IPS-18c (cell line): ENCODE data around the gene RBM6.
"Not testable (repeated sequence)": the region's sequence is repeated elsewhere in the genome, so short reads cannot be mapped to it uniquely, and the experiment has no call there.

ENCODE experiments used
- H3K4me3 ChIP-seq: 2 replicates; pipeline ENCODE4 v1.7.0; 2013; ENCODE audit warnings: low read depth, mild to moderate bottlenecking, low read length, moderate library complexity; ENCODE audit not compliant: insufficient read depth
- H3K9me3 ChIP-seq: one replicate; pipeline ENCODE4 v1.6.1; 2013; ENCODE audit warnings: mild to moderate bottlenecking, low read length, moderate library complexity; ENCODE audit not compliant: control insufficient read depth, insufficient read depth

RBM6 gene

DNA sequence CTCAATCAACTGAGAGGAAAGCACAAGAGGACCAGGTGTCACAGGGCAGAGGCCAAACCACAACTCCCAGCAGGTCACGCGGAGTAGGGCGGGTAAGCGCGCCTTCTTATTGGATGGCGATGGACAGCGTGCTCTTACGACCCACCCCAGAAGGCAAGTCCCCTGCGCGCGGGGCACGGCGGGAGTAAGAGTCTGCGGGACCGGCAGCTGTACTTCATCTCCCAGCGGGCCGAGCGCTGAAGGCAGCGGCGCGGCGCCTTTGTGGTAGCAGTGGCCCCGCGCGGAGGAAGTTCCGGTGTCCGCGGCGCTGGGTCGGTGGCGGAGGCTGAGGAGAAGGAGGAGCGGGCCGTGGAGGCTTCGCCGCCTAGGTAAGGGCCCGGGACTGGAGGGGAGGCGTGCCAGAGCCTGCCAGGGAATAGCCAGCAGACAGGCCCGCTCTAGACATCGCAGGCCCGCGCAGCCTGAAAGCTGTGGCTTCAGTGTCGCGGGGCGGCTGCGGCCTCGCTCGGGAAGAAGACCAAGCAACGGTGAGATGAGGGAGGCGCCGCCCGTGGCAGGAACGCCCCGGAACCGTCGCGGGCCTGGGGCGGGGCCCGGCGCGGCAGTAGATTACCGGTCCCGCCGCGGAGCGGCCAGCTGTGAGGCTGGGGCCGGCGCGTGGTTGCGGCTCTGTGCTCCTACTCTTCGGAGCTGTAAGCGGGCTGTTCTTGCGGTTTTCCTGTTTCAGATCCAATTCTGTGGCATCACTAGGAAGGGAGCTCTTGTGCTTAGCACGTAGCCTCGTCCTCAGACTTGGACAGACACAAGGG lies at the start of gene RBM6:
Gene RBM6 (plus strand): TSS at position 293 of the 809 bp plus-strand sequence. CDS start 22,492 bp downstream, outside the sequence.
- H3K9me3 ChIP-seq, result no peaks in the 10 kb centered on the region
- H3K4me3 ChIP-seq, result peak within 1 kb of the TSS; percentile 94

DNA sequence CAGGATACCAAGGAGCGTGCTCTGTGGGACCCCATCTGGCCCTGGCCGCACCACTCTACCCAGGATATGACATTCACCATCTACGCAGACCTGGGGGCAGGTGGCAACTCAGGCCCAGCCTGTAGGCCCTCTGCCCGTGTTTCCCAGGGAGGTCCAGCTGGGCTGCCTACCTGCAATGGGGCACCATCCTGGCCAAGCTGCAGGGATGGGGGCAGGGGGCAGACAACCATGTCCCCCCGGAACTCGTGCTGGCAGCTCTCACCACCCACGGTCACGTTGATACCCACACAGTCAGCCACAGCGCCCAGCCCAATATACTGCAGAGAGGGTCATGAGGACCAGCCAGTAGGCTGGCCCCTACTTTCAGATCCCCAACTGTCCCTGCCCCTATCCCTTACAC lies 44.2 kb upstream of the RBM6 start:
- H3K9me3 ChIP-seq, result no peaks in the 10 kb centered on the region
- no peak overlapping the region for H3K4me3 ChIP-seq

DNA sequence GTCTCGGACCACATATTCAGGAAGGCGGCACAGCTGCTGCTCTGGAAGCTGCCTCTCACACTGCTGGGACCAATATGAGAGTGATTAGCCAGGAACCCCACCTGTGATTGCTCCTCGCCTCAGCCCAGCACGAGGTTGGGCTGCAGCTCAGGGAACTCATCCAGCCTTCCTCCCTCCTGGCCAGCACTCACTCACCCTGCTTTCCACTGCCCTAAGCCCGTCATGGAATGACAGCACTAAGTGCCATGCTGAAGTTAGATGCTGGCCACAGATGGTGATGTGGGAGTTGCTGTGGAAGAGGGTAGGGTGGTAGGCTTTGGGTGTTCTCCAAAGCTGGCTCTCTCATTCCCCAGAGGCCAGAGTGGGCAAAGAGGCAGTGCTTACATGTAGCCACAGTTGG lies 43.6 kb upstream of the RBM6 start:
- Histone ChIP-seq H3K4me3 (no peak overlapping the region), H3K9me3 (no peaks in the 10 kb centered on the region)

DNA sequence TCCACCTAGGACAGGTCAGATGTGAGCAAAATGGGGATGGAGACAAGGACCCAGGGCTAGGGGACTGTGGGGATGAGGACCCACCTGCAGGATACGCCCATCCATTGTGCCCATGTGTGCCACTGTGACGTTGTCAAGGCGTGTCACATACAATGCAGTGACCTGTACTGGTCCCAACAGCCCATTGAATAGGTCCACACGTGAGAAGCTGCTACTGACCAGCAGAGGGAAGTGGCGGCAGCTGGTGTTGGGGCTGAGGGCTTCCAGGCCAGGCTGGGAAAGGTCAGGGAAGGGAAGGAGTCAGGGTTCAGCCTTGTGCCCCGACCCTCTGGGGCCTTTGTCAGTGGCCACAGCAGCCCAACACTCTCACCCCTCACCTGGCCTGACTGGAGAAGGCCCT lies 41.0 kb upstream of the RBM6 start:
- no peak overlapping the region for H3K4me3 ChIP-seq
- no peaks in the 10 kb centered on the region for H3K9me3 ChIP-seq

DNA sequence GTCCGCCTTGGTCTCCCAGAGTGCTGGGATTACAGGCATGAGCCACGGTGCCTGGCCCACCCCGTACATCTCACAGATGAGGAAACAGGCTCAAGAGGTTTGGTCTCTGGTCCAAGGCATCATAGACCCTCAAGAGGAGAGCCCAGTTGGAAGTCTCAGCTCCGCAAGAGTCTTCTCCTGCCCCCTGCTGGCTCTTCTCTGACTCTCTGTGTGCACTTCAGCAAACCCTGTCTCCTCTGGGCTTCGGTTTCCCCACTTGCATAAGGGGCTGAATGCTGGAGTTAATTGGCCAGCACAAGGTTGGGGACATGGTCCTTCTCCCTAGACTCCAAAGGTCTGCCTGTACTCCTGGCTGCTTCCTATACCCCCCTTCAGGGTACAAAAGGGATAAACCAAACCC lies 40.1 kb upstream of the RBM6 start:
- Histone ChIP-seq H3K9me3 (no peaks in the 10 kb centered on the region), H3K4me3 (no peak overlapping the region)

- Histone ChIP-seq H3K4me3 (no peak overlapping the region), H3K9me3 (no peaks in the 10 kb centered on the region)
These were observed 39.3 kb upstream of the RBM6 start for GRCh38 chr3:49900491-49901153.

DNA sequence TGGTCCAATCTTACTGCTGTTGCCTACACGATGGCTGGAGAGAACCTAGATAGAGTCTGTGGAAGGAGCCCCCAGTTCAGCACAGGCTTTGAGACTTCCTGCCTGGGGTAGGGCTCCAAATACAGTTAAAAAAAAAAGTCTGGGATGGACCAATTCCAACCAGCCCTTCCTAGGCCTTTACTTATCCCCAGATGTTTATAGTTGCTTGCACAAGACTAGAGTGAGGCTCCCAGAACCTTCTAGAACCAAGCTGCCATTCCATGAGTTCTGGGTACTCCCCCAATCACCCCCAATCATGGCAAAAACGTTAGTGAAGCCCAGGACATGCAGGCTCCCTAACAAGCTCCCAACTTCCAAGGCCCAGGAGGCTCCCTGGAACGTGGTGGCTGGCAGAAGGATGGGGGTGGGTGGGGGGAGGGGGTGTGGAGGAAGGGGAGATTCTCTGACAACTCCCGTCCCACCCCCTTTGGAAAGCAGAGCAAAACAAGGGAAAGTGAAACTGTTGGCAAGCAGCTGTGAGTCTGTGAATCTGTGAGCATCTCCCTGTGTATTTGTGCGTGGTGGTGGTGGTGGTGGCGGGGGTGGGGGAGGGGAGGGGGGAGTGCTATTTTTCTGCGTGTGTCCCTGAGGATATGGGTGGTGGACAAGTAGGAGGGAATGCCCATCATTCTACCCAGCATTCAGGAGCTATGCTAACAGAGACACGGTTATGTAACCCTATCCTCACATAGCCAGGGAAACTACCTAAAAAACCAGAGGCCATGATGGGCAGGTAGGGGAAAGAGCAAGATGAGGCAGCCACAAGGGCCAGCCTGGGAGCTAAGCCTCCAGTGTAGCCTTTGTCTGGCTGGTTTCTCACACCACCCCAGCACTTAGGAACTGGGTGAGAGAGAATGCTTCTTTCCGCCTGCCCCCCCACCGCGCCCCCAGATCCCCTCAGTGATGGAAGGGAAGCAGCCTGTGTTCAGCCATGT lies 38.3 kb upstream of the RBM6 start:
- no peak overlapping the region for H3K4me3 ChIP-seq
- no peaks in the 10 kb centered on the region for H3K9me3 ChIP-seq

GRCh38 chr3:49902511-49903345 lies 37.2 kb upstream of the RBM6 start:
- Histone ChIP-seq H3K4me3 (no peak overlapping the region), H3K9me3 (no peaks in the 10 kb centered on the region)

GRCh38 chr3:49903451-49904424 lies 36.2 kb upstream of the RBM6 start, which contains the start of gene MST1R:
TSS of gene MST1R (minus strand) at chr3:49903873. CDS start at chr3:49903609, 264 bp downstream.
- peak within 1 kb of the TSS; percentile 34; the same call in 1 of the 2 replicates for H3K4me3 ChIP-seq
- H3K9me3 ChIP-seq, result no peaks in the 10 kb centered on the region

DNA sequence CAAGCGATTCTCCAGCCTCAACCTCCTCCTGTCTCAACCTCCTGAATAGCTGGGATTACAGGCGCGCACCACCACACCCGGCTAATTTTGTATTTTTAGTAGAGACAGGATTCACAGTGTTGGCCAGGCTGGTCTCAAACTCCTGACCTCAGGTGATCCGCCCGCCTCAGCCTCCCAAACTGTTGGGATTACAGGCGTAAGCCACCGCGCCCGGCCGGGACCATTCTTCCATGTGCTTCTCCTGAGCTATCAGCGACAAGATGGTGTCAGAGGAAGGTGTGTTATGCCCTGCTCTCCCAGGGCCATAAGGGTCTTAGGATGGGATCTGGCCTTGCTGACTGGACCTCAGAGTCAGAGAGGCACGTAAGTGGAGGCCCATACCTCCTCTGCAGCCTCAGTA lies 35.5 kb upstream of the RBM6 start:
- not testable (repeated sequence) for H3K9me3 ChIP-seq, H3K4me3 ChIP-seq

DNA sequence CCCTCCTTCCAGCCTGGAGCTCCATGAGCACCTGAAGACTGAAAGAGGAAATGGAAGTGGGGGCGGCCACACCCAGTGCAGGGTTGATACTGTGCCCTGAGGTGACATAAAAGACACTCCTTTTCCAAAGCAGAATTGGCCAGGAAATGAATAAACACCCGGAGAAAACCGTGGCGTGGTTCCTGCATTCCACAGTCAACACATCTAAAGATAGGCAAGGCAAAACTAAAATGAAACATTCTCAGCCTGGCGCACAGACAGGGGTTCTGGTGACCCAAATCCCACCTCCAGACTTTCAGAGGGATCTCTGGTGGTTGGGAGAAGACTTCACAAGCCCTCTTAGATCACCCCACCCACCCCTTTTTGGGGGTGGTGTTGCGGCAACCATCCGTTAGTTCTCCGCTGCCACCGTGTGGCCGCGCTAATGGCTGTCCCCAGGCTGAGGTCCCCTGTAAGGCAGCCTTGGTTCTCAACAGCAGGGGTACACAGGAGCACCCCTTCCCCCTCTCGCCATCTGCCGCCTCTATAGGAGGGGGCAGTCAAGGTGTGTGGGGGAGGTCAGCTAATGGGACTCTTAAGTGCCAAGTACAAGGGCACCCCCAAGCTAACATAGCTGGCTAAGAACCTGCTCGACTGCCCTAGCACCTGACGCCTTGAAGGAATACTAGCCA lies 33.7 kb upstream of the RBM6 start:
- no peak overlapping the region for H3K4me3 ChIP-seq
- H3K9me3 ChIP-seq, result no peaks in the 10 kb centered on the region

DNA sequence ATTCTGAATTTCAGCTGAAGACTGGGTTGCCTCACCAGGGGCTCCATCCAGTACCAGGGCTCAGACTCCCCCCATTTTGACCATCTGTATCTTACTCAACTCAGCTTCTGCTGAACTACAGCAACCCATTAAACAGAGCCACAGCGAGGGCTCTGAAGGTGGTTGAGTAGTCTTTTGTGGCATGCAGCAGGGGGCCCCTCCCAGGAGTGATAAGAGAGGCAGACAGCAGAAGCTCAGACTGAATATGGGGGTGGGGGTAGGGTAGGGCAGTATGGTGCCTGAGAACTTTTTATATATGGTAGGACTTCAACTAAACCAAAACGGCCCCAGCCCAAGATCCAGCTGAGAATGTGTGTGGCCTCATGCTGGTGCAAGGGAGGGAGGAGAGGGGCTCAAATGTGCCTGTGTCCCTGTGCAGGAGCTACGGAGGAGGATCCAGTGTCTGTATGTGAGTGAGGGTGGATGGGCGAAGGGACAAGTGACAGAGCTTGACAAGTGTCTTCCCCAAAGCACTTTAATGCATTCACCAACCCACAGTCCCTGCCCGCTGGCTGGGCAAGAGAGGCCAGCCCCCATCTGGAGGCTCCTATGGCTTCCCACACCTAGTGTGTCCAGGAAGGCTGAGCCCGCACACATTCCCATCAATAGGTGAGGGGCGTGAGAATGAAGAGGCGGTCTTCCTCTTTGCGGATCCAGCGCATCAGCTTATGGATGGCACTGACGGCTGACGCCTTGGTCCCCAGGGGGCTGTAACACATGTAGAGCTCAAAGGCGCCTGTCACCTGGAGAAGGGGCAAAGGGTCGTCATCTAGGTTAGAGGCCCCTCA lies 31.4 kb upstream of the RBM6 start:
- no peak overlapping the region for H3K4me3 ChIP-seq
- no peaks in the 10 kb centered on the region for H3K9me3 ChIP-seq

DNA sequence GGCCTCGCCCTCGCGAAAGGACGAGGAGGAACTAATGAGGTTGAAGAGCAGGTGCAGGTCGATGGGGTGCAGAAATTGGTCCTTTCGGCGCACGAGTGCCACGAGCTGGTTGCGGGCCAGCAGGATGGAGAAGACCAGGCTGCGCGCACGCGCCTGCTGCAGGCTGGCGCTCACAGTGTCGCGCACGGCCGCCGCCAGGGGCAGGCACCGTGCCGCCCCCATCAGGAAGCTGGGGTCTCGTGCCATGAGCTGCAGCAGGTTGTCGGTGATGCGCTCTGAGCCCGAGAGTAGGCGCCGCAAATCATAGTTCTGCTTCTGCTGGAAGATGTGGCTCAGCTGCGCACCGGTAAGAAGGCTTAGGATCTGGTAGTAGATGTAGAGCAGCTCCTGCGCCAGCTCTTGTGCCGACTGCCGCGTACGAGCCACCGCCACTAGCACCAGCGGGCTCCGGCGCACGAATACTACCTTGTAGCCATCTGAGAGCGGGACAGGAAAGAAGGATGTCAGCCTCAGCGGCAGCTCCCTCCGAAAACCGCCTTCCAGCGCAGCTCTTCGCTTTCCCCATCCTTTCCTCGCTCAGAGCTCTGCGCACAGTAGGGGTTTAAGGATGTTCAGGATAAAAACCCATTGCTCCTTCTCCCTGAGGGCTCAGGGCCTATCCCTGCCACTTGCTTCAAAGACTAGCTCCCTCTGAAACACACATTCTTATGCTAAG lies 29.4 kb upstream of the RBM6 start:
- H3K4me3 ChIP-seq, result peak overlapping the region; percentile 22
- no peaks in the 10 kb centered on the region for H3K9me3 ChIP-seq

- Histone ChIP-seq H3K4me3 (0 out of 2 replicates have a peak overlapping the region, but pooled peaks have one; percentile 20), H3K9me3 (no peaks in the 10 kb centered on the region)
These were observed 28.9 kb upstream of the RBM6 start for GRCh38 chr3:49911124-49911420.
